SK-N-MC (cell line): Measurements from ENCODE around the gene PCDH17.

Experiments
- DNase-seq: peaks from one replicate; pipeline ENCODE4 v3.0.0-alpha.2; 2011; ENCODE audit warnings: low read depth, low spot score
- H3K27ac ChIP-seq: fragments of 200-600 bp; sonication (generic); 2 replicates; pipeline ENCODE4 v1.5.1; 2016; ENCODE audit warnings: mixed run types
- H3K36me3 ChIP-seq: fragments of 200-600 bp; sonication (generic); 2 replicates; pipeline ENCODE4 v1.6.1; 2017; ENCODE audit warnings: antibody characterized with exemption, low read length, mixed read lengths; ENCODE audit not compliant: insufficient read depth
- H3K4me3 ChIP-seq: fragments of 200-600 bp; sonication (generic); 2 replicates; pipeline ENCODE4 v1.5.1; 2016
- H3K9ac ChIP-seq: fragments of 200-600 bp; sonication (generic); 2 replicates; pipeline ENCODE4 v1.8.0; 2017; ENCODE audit warnings: mixed run types, mixed read lengths; ENCODE audit not compliant: insufficient read length
- H3K9me3 ChIP-seq: fragments of 200-600 bp; sonication (generic); 2 replicates; pipeline ENCODE4 v1.6.1; 2017; ENCODE audit warnings: low read depth, mild to moderate bottlenecking, antibody characterized with exemption, low read length, moderate library complexity, mixed read lengths
- EZH2 ChIP-seq: fragments of 200-600 bp; sonication (generic); IDR thresholded peaks from one replicate; pipeline ENCODE4 v1.6.1; 2017; ENCODE audit warnings: antibody characterized with exemption
- FOXP2 ChIP-seq: optimal IDR thresholded peaks from 2 replicates; pipeline ENCODE3; 2011; ENCODE audit warnings: mild to moderate bottlenecking, moderate library complexity; ENCODE audit not compliant: insufficient read depth; ENCODE audit errors: extremely low read length, control extremely low read depth
- POLR2AphosphoS5 ChIP-seq: IDR thresholded peaks from 2 replicates; pipeline ENCODE4 v1.6.1; 2012; ENCODE audit warnings: mild to moderate bottlenecking, low read depth, low read length, borderline replicate concordance

PCDH17 gene

GRCh38 chr13:57624565-57625435 is 6.7 kb upstream of the PCDH17 start:
- H3K4me3 ChIP-seq: no peak overlapping the region
- no peak for TF ChIP-seq FOXP2
- TF ChIP-seq POLR2AphosphoS5: no peak
- no peak for TF ChIP-seq EZH2
- H3K27ac ChIP-seq: no peak overlapping the region
- H3K9me3 ChIP-seq: no peaks in the 10 kb centered on the region
- no peaks in the 10 kb centered on the region for H3K36me3 ChIP-seq
- DNase-seq: no peak
- H3K9ac ChIP-seq: no peak overlapping the region

- DNase-seq: peak; percentile 91
- H3K36me3 ChIP-seq: peaks cover 4% of the 10 kb centered on the region; the same call in 1 of the 2 replicates
- peak overlapping the region; percentile 30 for H3K4me3 ChIP-seq
- no peaks in the 10 kb centered on the region for H3K9me3 ChIP-seq
- peak overlapping the region; percentile 80 for H3K27ac ChIP-seq
- TF ChIP-seq FOXP2: no peak
- TF ChIP-seq EZH2: no peak
- no peak for TF ChIP-seq POLR2AphosphoS5
- H3K9ac ChIP-seq: no peak overlapping the region
Observed at GRCh38 chr13:57627663-57628062, 3.9 kb upstream of the PCDH17 start.

- no peak for TF ChIP-seq FOXP2
- TF ChIP-seq POLR2AphosphoS5: no peak
- no peak for TF ChIP-seq EZH2
- Histone ChIP-seq H3K36me3 (peaks cover 22% of the 10 kb centered on the region; the same call in 1 of the 2 replicates), H3K27ac (peak overlapping the region; percentile 12; the same call in 1 of the 2 replicates), H3K9ac (peak overlapping the region; percentile 33), H3K4me3 (peak overlapping the region; percentile 86), H3K9me3 (no peaks in the 10 kb centered on the region)
- DNase-seq: no peak
Observed at GRCh38 chr13:57629391-57629804, 2.1 kb upstream of the PCDH17 start.

- Histone ChIP-seq H3K4me3 (peak overlapping the region; percentile 86), H3K36me3 (peaks cover 25% of the 10 kb centered on the region; the same call in 1 of the 2 replicates), H3K9me3 (no peaks in the 10 kb centered on the region), H3K9ac (peak overlapping the region; percentile 74), H3K27ac (no peak overlapping the region)
- no peak for DNase-seq
- TF ChIP-seq EZH2 (no peak), FOXP2 (no peak), POLR2AphosphoS5 (peak; percentile 88)
Observed at GRCh38 chr13:57629821-57630235, 1.7 kb upstream of the PCDH17 start.

GRCh38 chr13:57630661-57631595 is 616 bp upstream of the PCDH17 start:
- H3K27ac ChIP-seq: no peak overlapping the region; the same call in 1 of the 2 replicates
- DNase-seq: no peak
- peak overlapping the region; percentile 74 for H3K9ac ChIP-seq
- H3K4me3 ChIP-seq: peak overlapping the region; percentile 86
- H3K9me3 ChIP-seq: no peaks in the 10 kb centered on the region
- peaks cover 25% of the 10 kb centered on the region; the same call in 1 of the 2 replicates for H3K36me3 ChIP-seq
- no peak for TF ChIP-seq POLR2AphosphoS5
- no peak for TF ChIP-seq EZH2
- TF ChIP-seq FOXP2: no peak

- TF ChIP-seq EZH2 (no peak), POLR2AphosphoS5 (no peak), FOXP2 (no peak)
- no peak overlapping the region for H3K9ac ChIP-seq
- no peaks in the 10 kb centered on the region for H3K9me3 ChIP-seq
- no peak overlapping the region for H3K27ac ChIP-seq
- peaks cover 25% of the 10 kb centered on the region; the same call in 1 of the 2 replicates for H3K36me3 ChIP-seq
- peak overlapping the region; percentile 86 for H3K4me3 ChIP-seq
- no peak for DNase-seq
Observed at GRCh38 chr13:57632276-57633140, 964 bp downstream of the PCDH17 start.
